NCI-H2196 treated with DMSO at 0.1 percent for 48 hours (cell line): ENCODE data around the gene BGLAP.

Experiments used
- DNase-seq: peaks from one replicate; lab custom pipeline; 2025; ENCODE audit not compliant: unreplicated experiment; lab: John Stamatoyannopoulos, UW

The BGLAP gene

GRCh38 chr1:156226116-156226538 is 15.9 kb upstream of the BGLAP start:
- no peak for DNase-seq

- no peak for DNase-seq
Observed at GRCh38 chr1:156226782-156227181, 15.2 kb upstream of the BGLAP start.

DNA sequence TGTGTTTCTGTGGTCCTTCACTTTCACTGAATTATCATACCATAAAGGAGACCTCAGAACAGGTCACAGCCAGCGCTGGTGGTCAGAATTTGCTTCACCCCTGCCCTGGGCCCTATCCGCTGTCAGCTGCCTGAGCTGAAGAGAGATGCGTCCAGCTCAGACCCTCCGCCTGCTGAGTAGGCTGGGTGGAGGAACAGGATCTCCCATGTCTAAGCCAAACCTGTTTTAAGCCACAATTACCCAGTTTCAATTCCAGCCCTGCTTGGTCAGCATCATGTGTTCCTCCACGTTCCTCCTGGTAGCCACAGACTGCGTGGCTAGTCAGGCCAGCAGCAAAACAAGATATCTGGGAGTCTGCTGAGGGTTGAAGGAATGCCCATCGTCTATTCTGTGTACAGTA is 13.5 kb upstream of the BGLAP start:
- no peak for DNase-seq

DNA sequence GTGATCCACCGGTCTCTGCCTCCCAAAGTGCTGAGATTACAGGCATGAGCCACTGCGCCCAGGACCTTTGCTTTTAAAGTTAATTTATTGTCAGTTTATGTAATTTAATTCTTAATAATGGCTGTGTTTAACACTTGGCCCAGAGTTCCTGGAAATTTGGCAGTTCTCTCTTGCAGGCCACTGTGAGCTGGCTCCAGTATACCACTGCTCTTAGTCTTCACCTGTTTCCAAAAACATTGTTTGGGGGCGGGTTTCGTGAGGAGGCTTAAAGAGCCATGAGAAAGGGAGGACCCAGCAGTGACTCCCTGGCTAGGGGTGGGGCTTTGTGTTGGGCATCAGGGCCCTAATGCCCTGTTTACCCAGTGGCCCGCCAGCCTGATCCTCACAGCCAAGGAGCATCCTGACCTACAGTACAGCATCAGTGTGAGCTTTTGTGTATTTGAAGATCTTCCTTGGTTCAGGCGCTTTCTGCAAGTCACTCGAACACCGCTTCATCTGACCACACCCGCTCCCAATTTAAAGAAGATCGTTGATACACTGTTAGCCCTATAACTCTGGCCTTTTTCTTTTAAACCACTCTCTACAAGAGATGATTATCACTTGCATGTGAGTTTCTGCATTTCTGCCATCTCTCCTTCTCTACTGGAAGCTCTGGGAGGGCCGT is 12.0 kb upstream of the BGLAP start:
- no peak for DNase-seq

DNA sequence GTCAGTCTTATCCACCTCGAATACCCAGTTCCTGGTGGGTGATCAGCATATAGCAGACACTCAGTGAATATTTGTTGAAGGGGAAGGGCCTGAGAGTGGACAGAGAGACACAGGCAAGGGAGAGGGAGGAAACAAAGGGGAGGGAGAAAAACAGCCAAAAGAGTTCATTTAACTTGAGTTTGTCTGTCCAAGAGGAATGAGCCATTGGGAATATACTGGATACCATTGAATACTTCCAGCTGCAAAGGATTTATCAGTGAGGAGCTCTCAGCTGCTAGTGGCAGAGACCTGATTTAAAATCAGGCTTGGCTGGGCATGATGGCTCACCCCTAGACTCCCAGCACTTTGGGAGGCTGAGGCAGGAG is 11.5 kb upstream of the BGLAP start:
- DNase-seq = no peak

- DNase-seq = no peak
Observed at GRCh38 chr1:156232201-156232894, 9.6 kb upstream of the BGLAP start.

- DNase-seq = no peak
Observed at GRCh38 chr1:156233426-156234127, 8.4 kb upstream of the BGLAP start.

DNA sequence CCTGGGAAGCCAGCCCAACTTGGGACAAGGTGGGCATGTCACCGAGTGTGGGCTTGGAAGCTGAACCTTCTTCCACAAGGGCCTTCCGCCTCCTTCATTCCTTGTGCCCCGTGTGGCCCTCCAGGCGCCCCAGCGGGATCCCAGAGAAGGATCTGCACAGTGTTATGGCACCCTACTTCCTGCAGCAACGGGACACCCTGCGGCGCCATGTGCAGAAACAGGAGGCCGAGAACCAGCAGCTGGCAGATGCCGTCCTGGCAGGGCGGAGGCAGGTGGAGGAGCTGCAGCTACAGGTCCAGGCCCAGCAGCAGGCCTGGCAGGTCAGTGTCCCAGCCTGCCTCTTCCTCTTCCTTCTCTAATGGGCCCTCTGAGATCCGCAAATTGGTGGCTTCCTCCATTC is 5.8 kb upstream of the BGLAP start:
- DNase-seq = no peak

GRCh38 chr1:156238248-156238647 is 3.7 kb upstream of the BGLAP start:
- no peak for DNase-seq

- DNase-seq = no peak
Observed at GRCh38 chr1:156241311-156241811, 623 bp upstream of the BGLAP start.

DNA sequence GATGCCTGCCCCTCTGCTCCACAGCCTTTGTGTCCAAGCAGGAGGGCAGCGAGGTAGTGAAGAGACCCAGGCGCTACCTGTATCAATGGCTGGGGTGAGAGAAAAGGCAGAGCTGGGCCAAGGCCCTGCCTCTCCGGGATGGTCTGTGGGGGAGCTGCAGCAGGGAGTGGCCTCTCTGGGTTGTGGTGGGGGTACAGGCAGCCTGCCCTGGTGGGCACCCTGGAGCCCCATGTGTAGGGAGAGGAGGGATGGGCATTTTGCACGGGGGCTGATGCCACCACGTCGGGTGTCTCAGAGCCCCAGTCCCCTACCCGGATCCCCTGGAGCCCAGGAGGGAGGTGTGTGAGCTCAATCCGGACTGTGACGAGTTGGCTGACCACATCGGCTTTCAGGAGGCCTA is 754 bp downstream of the BGLAP start:
- DNase-seq = no peak

- no peak for DNase-seq
Observed at GRCh38 chr1:156244126-156244525, 2.1 kb downstream of the BGLAP start.

DNA sequence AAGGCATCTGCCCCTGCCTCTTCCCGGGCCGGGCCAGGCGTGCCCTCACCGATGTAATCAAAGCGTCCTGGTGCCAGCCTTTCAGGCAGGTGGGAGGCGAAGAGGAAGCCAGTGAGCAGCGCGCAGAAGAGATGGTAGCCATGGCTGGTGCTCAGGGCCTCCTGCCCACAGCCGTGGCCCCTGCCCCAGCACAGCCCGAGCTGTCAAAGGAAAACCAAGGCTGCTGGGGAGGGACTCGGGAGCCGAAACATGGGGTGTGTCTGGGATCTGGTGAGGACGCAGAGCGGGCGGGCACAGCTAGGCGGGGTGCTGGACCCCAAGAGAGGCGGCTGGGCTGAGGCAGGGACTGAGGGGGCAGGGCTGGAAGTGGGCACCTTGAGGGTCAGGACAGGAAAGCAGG is 2.7 kb downstream of the BGLAP start:
- DNase-seq = no peak

DNA sequence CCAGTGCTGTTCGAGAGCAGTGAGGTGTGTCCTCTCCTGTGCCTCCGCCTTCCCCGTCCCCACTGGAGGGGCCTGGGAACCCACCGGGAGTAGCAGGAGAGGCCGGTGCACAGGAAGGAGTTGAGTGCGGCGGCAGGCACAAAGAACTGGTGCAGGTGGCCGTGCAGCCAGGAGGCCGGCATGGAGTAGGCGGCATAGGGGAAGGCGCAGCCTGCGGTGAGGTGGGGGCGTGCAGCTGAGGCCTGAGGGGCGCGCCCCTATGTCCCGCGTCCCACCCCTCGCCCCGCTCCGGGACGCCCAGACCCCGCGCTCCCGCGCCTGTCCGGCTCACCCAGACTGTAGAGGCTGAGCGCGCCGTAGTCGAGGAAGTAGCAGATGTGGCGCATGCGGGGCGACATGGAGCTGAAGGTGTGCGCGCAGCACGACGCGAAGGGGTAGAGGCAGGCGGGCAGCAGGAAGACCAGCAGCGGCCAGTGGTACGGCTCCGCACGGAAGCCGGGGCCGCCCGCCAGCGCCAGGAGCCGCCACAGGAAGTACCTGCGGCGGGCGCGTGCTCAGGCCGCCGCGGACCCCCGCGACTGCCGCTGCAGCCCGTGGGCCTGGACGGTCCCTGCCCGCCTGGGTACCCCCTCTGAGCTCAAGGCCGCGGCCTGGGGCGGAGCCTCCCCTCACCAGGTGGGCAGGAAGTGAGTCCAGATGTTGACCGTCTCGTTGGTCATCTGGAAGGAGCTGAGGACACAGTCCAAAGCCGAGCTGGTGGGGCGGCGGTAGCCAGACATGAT is 3.7 kb downstream of the BGLAP start:
- no peak for DNase-seq

GRCh38 chr1:156246241-156246780 is 4.3 kb downstream of the BGLAP start:
- no peak for DNase-seq

GRCh38 chr1:156246781-156247459 is 4.9 kb downstream of the BGLAP start:
- no peak for DNase-seq

GRCh38 chr1:156247460-156248322 is 5.7 kb downstream of the BGLAP start, which contains the start of gene PAQR6:
TSS of gene PAQR6 (minus strand) at chr1:156248056. CDS start at chr1:156246731, 1,325 bp downstream.
- DNase-seq = no peak

DNA sequence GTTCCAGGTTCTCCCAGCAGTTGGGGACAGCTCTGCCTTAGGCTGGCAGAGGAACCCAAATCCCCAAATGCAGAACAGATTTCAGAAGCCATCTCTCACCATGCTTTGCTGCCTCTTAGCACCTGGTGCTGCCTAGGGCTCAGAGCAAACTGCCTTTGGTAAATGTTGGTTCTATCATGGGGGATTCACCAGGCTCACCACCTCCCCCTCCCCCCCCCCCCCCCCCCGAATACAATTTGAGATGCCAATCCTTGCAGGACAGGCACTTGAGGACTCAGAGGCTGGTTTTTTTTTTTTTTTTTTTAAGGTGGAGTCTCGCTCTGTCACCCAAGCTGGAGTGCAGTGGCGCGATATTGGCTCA is 6.3 kb downstream of the BGLAP start:
- no peak for DNase-seq

DNA sequence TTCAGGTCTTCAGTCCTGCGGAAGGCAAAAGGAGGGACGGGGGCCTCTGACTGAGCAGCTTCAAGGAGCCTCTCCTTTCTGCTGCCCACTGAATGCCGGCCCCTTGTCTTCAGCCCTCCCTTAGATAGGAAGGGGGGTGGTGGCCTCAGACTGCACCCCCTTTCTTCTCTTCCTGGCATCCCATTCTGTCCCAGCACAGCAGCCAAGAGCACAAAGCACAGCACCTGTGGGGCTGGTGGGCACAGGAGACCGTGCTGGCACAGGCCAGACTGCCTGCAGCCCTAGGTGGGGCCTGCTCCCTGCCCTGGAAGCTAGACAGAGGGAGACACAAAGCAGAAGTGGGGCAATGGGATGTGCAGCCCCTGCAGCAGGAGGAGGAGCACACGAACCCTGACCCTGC is 7.6 kb downstream of the BGLAP start:
- no peak for DNase-seq

DNA sequence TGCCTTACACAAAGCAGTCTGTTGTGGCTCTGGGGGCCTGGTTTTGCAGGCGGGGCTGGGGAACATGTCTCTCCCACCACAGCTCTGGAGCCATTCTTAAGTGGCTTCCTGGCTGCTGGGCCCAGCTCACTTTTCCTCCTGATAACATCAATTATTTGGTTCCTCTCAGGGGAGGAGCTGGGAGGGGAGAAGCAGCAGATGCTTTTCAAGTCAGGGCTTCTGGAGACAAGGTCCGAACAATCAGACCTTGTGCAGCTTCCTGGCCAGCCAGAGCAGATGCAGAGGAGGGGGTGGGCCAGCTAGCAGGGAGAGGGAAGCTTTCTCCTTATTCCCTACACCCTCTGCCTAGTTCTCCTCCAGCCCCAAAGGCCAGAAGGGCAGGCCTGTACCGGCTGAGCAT is 9.5 kb downstream of the BGLAP start:
- peak; percentile 31 for DNase-seq
